ENCODE measurements around the gene FANK1.

GRCh38 chr10:125865120-125865519, 31.2 kb upstream of the FANK1 start:
- TF ChIP-seq CTCF (IDR thresholded peaks at IDR 0.05; ENCODE audit: low read length) (no peak), EZH2 (optimal IDR thresholded peaks at IDR 0.05; ENCODE audit: low read depth, low read length) (no peak)

Data from MM.1S (cell line).